HG02938 (cell line): ENCODE measurements around the gene B4GALT2.

Experiments
- ATAC-seq: cut with Tn5 transposase; IDR thresholded peaks from one replicate; pipeline ENCODE4 v1.9.1; 2021; ENCODE audit warnings: mild to moderate bottlenecking, moderate library complexity; ENCODE audit not compliant: unreplicated experiment

B4GALT2 gene

DNA sequence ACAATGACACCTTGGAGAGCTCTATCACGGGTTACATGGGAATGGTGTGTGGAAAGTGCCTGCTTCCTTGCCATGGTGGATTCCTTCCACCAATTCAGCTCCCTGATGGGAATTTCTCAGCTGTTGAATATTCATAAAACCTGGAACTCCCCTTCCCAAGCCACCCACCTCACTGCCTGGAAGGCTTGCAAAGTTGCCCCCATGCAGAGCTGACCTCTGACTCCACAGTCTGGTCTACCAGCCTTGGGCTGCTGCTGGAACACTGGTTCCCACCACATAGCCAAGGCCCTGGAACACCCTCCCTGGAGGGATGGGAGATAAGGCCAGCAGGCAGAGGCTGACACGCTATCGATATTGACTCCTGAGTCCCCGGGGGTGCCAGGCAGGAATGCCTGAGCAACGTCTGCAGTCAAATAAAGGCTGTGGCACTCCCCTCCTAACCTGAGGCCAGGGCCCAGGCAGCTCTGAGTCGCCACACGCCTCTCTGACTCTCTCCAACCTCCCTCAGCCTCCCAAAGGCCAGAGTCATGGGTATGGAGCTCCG lies 21.2 kb downstream of the B4GALT2 start:
- ATAC-seq = no peak

DNA sequence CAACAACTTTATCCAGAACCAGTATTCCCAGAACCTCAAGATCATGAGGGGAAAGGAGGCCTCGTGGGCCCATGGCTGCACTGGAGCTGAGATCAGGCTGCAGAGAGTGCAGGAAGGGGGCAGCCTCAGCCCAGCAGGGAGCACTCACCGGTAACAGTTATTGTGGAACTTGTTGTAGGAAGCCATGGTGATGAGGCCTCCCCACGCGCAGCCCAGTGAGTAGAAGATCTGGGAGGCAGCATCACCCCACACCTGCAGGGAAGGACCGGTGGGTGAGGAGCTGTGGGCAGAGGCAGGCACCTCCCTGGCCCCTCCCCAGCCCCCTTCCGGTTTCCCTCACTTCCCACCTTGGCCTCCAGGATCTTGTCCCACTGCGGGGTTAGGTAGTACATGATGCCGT lies 23.2 kb downstream of the B4GALT2 start:
- ATAC-seq = no peak

DNA sequence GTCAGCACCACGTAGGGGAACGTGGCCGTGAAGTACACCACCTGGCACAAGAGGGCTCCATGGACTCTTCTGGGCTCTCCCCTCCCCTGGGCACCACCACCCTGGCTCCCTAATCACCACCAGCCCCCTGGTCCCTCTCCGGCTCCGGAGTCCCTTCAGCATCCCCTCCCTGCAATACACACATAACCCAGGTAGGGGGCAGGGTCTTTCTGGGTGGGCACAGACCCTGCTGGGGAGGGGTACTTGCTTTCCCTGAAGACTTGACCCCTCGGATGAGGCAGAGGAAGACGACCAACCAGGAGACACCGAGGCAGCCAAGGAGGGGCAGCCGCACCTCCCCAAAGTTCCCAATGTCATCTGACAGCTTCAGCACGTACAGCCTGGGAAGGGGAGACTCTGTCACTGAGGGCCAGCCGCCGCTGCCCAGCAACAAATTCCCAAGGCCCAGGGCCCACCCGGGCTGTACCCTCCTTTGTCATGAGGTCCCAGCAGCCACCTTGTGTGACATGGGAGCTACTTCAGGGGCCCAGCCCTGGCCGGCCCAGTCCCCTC lies 23.7 kb downstream of the B4GALT2 start:
- no peak for ATAC-seq

DNA sequence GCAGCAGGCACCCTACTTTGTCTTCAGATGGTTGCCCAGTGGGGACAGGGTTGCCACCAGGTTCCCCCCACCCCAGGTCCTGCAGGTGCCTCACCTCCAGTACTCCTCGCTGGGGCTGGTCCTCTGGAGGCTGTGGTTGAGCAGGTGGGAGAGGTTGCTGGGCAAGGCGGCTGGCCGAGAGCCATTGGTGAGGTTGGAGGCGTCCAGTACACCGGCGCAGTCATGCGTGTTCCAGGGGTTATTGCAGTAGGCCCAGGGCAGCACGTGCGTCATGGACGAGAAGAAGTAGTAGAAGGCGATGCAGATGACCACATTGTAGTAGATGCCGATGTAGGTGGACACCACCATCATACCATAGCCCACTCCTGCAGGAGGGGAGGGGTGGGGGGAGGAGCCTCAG lies 29.2 kb downstream of the B4GALT2 start:
- ATAC-seq = no peak

DNA sequence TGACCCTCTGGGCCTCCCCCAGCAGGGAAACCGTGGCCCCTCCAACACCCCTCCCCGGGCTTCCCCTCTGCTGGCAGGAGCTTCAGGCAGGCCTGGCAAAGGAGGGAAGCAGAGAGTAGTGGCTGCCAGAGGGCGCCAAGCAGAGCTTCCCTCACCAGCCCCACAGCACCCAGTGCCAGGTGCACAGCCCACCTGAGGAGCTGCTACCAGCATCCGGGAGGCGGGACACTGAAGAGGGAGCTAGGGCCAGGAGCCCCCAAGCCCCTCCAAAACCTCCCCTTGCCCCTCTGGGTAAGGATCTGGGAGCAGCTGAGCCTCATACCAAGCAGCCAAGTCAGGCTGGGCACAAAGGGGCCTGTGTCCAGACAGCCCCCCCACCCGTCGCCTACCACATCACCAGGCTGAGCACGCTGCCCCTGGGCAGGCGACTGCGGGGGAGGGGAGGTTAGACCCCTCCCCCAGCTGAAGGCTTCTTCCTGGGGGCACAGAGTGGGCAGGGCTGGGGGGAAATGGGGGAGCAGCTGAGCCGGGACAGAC lies 32.0 kb downstream of the B4GALT2 start:
- no peak for ATAC-seq

DNA sequence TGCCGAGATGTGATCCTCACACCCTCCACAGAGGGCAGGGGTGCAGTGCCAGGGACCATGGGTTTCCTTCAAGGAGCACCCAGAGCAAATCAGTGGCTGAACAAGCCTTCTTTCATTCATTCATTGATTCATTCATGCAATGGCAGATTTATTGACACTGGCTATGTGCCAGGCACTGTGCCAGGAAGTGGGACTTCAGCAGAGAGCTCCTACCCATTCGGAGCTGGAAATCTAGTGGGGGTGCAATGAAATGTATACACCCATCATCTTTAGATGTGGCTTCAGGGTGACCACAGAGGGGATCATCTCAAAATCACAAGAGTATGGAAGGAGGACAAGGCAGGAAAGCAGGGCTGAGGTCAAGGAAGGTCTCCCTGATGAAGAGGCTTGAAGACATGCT lies 33.4 kb downstream of the B4GALT2 start:
- no peak for ATAC-seq

DNA sequence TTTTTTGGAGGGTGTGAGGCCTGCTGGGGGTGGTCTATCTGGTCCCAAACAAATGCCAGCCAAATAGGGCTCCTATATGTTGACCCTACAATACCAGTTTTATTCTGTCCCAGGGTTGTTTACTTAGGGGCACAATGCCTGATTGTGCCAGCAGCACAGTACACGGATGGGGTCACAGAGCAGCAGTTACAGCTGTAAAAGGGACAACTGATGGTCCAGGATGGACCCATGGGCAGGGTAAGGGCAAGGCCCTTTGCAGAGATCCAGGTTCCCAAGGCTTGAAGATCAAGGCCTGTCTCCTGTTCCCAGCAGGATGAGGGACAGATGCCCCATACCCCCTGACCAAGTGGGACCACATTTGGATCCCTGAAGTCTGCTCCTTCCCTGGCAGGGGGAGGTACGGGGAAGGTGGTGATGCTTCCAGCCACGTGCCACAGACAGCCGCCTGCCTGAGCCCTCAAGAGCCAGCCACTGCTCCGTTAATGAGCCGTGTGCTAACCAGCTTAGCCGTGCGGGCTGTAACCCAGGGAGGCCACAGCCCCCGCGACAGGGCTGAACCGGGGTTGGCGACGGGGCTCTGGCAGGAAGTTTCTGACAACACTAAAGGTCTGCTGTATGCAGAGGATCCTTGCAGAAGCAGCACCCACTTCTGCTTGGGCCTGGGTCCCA lies 34.1 kb downstream of the B4GALT2 start:
- no peak for ATAC-seq

DNA sequence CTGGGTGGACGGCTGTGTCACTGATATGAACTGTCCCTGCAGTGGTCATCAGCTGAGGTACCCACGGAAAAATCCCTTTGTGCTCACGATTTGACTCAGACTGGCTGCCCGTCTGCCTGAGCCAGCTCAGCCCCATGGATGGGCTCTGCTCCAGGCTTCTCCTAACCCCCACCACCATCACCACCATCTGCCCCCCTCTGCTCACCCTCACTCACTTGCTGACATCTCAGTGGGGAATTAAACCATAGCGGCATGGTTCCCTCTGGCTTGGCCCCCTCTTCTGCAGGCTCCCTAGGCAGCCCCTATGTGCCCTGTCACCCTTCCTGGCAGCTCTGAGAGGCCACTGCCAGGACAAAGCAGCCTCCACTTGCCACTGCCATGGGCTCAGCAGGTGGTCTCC lies 34.9 kb downstream of the B4GALT2 start:
- no peak for ATAC-seq

DNA sequence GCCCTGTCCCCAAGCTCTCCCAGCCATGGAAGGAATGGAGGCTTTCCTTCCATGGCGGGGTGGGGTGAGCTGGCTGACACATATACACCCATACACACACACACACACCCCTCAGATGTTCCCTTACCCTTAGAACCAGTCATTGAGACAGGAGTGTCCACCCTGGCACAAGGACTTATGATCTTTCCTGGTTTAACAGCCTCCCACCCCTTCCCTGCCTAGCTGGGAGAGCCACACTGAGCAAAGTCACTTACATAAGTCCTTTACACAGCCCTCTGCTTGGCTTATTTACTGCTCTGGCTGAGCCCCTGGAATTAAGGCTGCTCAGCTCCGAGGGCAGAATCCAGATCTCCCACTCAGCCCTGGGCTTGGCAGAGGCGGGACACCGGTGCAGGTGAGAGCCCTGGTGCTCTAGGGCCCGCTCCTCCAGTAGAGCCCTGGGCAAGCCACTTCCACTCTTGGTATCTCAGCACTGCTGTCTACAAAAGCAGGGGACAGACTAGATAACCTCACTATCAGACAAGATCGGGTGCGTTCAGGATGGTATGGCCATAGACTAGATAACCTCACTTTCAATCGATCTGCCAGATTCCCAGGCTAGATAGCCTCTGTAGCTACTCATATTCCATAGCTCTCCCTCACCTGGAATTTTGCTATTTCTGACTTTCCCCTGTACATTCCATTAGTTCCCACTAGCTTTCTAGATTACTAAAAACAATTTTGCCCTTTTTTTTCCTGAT lies 35.5 kb downstream of the B4GALT2 start:
- no peak for ATAC-seq

DNA sequence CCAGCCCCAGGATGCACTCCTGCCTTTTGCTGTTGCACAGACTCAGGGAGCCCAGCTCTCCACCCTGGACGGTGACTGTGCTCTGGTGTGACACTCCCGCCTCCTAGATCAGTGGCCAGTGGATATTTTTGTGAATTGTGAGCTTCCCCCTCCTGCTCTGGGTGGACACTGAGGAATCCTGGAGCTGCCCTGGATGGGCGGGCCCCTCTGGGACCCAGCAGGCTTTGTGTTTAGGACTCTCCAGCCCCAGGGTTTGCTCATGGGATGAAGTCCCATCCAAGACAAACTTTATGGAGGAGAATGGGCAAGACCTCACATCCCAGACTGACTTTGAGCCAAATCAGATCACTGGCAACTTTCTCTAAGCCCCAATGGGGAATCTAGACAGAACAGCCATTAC lies 36.2 kb downstream of the B4GALT2 start:
- no peak for ATAC-seq

DNA sequence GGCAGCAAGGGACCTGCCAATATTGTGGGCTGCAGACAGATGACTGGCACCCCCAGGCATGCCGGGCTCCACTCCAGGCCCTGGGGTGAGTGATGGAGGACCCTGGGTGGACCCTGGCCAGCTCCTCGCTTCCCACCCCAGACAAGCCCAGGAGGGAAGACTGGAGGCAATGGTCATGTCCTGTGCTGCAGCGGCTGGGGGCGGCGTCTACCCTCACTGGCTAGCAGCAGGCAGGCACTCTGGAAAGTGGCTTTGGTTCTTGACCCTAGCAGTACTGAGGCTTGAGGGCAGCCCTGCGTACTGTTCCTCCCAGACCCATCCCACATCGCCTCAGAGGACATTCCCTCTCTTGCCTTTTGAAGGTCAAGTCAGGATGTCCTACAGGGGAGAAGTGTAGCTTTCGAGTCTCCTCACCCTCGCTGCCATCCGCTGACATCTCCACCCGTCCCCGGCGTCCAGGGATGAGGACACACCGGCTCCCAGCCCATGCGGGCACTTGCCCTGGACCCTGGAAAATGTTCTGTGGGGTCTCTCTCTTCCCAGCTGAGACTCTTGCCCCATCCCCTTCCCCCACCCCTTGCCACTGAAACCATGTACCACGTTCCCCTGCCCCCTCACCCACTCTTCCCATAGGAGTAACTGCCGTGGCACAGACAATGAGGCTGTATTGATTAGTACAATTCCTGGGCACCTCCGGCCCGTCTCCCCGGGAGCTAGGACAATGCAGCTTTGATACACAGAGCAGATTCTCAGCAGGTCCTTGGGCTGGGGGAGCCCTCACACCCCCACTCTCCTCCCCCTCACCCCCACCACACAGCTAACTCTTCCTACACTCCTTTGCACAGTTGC lies 37.3 kb downstream of the B4GALT2 start:
- ATAC-seq = no peak

DNA sequence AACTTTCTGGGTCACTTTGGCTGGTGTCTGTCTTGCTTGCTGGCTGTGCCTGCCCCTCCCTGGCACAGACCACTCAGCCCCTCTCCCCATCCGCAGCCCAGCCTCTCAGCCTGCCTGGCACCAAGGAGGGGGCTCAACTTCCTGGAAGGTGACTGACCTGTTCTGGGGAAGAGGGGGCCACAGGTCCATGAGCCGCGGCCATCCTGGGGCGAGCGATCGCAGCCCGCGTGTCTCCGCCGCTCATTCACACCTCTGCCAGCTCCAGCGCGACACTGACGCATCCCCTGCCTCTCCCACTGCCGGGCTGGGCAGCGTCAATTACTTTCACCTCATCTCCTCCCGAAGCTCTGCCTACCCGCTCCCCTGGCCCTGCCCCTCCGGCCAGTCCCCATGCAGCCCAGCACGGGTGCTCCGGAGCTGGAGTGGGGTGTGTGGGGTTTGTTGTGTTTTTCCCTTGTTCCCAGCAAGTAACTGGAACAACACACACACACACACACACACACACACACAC lies 37.9 kb downstream of the B4GALT2 start:
- no peak for ATAC-seq

DNA sequence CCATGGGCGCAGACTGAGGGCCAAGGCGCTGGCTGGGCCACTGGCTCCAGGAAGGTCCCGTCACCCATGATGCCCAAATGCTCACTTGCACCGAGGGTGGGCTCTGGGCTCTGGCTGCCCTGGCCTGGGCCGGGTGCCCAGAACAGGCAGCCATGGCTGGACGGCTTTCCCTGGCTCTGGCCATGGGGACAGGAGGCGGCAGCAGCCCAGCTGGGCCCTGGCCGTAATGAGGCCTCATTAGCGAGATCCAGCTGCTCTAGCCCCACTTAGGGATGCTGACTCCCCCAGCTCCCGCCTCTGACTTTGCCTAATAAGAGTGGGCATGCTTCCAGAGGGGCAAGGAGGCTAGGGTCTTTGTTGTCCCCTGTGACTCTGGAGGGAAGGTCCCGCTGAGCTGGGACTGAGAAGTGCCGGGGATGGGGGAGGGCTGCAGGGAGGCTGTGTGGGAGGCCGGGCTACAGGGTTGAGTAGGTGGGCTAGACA lies 40.5 kb downstream of the B4GALT2 start:
- no peak for ATAC-seq

DNA sequence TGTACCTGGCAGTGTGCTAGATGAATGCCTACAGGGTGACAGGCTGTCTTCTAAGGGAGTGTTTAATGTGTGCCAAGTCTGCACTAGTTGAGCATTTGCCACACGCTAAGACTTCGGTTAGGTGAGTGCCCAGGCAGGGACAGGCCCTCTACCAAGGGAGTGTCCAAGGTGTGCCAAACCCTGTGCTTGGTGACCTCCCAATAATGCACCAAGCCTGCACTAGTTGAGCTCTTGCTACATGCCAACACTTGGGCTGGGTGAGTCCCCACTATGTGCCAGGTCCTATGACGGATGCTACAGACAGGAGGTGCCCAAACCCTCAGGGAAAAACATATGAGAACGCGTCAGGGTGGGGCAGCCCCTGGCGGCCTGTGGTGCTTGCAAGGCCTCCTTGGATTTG lies 41.5 kb downstream of the B4GALT2 start:
- ATAC-seq = no peak

DNA sequence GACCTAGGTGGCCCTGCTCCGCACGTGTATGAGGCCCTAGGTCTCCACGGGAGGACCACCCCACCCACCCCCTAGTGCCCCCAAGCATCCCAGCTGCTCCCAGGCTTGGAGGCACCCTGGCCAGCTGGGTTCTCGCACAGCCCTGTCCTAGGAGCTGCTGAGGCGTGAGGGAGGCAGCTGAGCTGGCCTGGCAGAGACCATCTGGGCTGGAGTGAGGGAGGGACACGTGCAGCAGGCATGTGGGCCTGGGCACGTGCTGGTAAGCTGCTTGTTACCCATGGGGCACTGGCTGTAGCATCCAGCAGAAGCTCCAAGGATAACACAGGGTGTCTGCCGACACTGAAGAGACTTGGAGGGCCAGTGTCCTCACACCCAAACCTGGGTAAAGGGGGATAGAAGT lies 42.1 kb downstream of the B4GALT2 start:
- no peak for ATAC-seq

DNA sequence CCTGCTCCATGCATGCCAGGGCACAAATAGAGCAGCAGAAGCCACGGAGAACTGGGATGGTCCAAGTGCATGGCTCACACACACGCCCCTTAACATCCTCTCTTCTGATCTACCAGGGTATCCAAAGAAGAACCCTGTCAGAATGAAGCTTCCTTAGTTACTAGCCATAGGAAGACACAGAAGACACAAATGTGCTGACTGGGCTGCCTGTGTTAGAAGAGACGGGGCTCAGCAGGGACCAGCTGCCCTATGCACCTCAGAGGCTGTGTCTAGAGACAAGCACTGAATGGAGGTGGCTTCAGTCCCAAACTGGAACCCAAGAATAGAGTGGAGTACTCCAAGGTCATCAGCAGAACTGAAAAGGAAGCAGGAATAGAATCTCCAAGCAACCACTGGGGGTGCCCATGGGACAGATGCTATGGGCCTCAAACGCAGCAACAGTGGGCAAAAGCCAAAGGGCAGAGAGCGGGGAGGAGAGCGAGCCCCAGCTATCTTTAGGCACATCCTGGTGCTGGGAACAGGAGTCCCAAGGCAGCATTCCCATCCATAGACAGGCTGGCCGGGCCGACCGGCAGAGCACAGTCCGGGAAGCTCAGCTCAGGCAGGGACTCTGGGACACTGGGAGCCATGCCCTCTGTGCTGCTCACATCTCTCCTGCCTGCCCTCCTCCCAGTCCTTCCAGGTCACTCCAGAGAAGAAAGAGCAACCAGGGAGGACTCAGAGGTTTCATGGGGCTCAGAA lies 42.7 kb downstream of the B4GALT2 start:
- ATAC-seq = no peak

DNA sequence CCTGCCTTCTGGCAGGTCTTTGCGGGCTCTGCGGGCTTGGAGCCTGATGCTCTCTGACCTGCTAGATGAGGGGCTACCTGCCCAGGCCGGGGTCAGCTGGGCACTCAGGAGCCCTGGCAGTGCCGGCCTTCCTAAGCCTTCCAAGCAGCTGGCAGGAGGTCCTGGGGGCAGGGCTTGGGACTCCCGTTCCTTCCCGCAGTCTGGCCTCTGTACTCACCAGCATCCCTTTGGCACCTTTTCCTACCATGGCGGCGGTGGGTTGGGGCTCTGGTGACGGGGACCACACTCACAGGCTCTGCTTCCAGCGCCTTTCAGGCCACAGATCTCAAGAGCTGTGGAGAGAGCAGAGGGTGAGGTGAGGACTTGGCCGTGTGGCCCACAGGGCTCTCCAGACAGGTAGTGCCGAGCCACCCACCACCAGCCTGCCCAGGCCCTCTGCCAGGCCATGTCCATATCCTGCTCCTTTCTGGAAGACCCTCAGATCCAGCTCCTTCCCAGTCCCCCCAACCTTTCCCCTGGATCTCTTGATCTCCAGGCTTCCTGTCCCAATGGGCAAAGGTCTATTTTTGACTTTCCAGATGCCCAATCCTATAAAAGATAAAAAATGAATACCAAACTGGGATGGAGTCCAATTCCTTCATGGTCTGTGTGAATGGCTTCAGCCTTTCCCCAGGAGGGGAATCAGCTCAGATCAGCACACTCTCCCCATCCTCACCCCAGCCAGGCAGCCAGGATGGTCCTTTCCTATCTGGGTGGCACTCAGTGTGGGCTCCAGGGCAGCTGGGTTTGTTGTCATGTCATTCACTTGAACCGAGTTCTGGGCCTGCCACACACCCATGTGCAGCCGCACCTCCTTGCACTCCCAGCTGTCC lies 45.3 kb downstream of the B4GALT2 start:
- ATAC-seq = no peak

DNA sequence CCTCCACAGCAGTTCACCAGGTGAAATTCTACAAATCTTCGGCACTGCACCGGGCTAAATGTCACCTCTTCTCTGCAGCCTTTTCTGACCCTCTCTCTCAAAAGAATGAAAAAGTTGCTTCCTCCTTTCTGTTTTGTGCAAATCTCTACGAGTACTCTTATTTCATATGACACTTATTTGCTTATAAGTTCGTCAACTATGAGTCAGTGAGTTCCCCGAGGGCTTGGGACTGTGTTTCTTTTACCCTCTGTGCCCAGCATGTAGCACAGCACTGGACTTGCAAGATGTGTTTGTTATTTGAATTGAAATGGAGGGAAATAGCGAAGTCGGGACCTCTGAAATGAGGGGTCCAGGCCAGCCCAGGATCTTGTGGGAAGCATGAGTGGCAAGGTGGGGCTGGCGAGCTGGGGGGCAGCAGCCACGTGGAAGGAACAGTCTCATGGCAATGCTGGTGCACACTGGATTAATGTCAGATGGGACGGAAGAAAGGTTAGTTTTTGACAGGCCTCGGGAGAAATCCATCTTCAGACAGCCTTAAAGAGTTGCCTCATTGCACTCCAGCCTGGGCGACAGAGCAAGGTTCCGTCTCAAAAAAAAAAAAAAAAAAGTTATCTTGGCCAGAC lies 46.0 kb downstream of the B4GALT2 start:
- no peak for ATAC-seq

DNA sequence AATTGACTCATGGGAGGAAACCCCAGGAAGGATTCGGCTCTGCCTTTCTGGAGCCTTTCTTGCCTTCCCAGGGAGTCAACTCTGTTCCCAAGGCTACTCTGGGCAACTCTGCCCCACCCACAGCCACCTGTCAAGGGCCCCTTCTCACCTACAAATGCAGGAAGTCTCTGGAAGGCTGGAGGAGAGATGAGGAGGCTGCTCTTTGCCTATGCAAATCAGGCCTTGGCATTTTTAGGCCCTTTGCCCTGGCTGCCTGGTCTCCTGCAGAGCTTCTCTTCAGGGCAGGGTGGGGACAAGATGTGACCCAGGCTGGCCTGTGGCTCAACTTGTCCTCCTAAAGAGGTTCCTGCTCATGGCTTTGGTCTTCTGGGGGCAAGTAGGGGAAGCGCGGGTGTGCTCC lies 46.8 kb downstream of the B4GALT2 start:
- no peak for ATAC-seq
